H1 (cell line): Measurements from ENCODE around the gene CFAP141.
"Not testable (repeated sequence)": the region's sequence is repeated elsewhere in the genome, so short reads cannot be mapped to it uniquely, and the experiment has no call there.

Experiments used
- ATF3 ChIP-seq: IDR thresholded peaks from 2 replicates; pipeline ENCODE4 v1.6.1; 2011; ENCODE audit warnings: low read depth, mild to moderate bottlenecking, low read length; ENCODE audit not compliant: insufficient read depth
- EP300 ChIP-seq, 2 experiments: IDR thresholded peaks; 1 replicate in 1 of 2; 2 replicates in 1 of 2; pipeline ENCODE4 v1.6.1; 2011 to 2012; ENCODE audit warnings: low read depth in 2 of 2, low read length in 2 of 2, mild to moderate bottlenecking in 2 of 2, borderline replicate concordance in 1 of 2, inconsistent platforms in 1 of 2, moderate library complexity in 1 of 2
- EZH2 ChIP-seq: fragments of 200-600 bp; sonication (generic); IDR thresholded peaks from 2 replicates; pipeline ENCODE4 v1.7.1; 2012; ENCODE audit warnings: low read depth, mild to moderate bottlenecking, moderate library complexity, low read length, inconsistent platforms; ENCODE audit not compliant: severe bottlenecking
- JUND ChIP-seq: IDR thresholded peaks from 2 replicates; pipeline ENCODE4 v1.6.1; 2011; ENCODE audit warnings: mild to moderate bottlenecking, improper control_type of control experiment, low read length
- POLR2A ChIP-seq, 2 experiments: IDR thresholded peaks; 1 replicate in 1 of 2; 2 replicates in 1 of 2; pipeline ENCODE4 v1.6.1; 2011; ENCODE audit warnings: low read depth in 2 of 2, low read length in 2 of 2, mild to moderate bottlenecking in 2 of 2; ENCODE audit errors: control extremely low read depth in 1 of 2
- RAD21 ChIP-seq, 2 experiments: IDR thresholded peaks in 1 of 2; conservative IDR thresholded peaks in 1 of 2; 2 replicates each; pipeline ENCODE4 v1.6.1; 2011; ENCODE audit warnings: low read depth in 2 of 2, low read length in 2 of 2, improper control_type of control experiment in 1 of 2, inconsistent platforms in 1 of 2, mild to moderate bottlenecking in 1 of 2, moderate library complexity in 1 of 2
- RFX5 ChIP-seq: IDR thresholded peaks from 2 replicates; pipeline ENCODE4 v1.6.1; 2011; ENCODE audit warnings: low read depth, low read length, improper control_type of control experiment, borderline replicate concordance
- SP4 ChIP-seq: IDR thresholded peaks from 2 replicates; pipeline ENCODE4 v1.6.1; 2012; ENCODE audit warnings: low read length, inconsistent platforms
- TAF1 ChIP-seq: IDR thresholded peaks from 2 replicates; pipeline ENCODE4 v1.6.1; 2011; ENCODE audit warnings: mild to moderate bottlenecking, low read depth, low read length
- TF ChIP-seq, protein P1 (sequence below), 3 experiments: IDR thresholded peaks; 1 replicate in 2 of 3; 2 replicates in 1 of 3; pipeline versions ENCODE4 v1.5.1 to v1.6.1; 2011; ENCODE audit warnings: low read length in 3 of 3, mild to moderate bottlenecking in 3 of 3, inconsistent platforms in 2 of 3, low read depth in 1 of 3, moderate library complexity in 1 of 3; ENCODE audit not compliant: insufficient read depth in 1 of 3; ENCODE audit errors: control extremely low read depth in 1 of 3
- TF ChIP-seq, protein P2 (sequence below): IDR thresholded peaks from 2 replicates; pipeline ENCODE4 v1.6.1; 2012; ENCODE audit warnings: inconsistent platforms

DNA sequence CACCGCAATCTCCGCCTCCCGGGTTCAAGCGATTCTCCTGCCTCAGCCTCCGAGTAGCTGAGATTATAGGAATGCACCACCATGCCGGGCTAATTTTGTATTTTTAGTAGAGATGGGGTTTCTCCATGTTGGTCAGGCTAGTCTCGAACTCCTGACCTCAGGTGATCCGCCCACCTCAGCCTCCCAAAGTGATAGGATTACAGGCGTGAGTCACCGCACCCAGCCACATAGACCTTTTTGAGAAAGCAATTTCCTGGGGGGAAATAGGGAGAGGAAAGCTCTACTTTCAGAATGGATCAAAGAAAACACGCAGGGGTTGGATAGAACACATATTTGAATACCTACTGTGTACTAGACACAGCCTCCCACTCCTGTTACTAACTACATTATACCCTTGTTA, 355 bp downstream of the CFAP141 start:
- TF ChIP-seq, protein P1, sequence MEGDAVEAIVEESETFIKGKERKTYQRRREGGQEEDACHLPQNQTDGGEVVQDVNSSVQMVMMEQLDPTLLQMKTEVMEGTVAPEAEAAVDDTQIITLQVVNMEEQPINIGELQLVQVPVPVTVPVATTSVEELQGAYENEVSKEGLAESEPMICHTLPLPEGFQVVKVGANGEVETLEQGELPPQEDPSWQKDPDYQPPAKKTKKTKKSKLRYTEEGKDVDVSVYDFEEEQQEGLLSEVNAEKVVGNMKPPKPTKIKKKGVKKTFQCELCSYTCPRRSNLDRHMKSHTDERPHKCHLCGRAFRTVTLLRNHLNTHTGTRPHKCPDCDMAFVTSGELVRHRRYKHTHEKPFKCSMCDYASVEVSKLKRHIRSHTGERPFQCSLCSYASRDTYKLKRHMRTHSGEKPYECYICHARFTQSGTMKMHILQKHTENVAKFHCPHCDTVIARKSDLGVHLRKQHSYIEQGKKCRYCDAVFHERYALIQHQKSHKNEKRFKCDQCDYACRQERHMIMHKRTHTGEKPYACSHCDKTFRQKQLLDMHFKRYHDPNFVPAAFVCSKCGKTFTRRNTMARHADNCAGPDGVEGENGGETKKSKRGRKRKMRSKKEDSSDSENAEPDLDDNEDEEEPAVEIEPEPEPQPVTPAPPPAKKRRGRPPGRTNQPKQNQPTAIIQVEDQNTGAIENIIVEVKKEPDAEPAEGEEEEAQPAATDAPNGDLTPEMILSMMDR (IDR thresholded peaks at IDR 0.05; ENCODE audit: control extremely low read depth in 1 of 3, insufficient read depth in 1 of 3, low read depth in 1 of 3, low read length in 3 of 3), result not testable (repeated sequence)
- not testable (repeated sequence) for TF ChIP-seq EP300 (IDR thresholded peaks at IDR 0.05; ENCODE audit: borderline replicate concordance in 1 of 2, low read depth in 2 of 2, low read length in 2 of 2); RFX5; POLR2A (IDR thresholded peaks at IDR 0.05; ENCODE audit: control extremely low read depth in 1 of 2, low read depth in 2 of 2, low read length in 2 of 2); SP4; JUND; EZH2; ATF3; TAF1; RAD21 (IDR thresholded peaks at IDR 0.05 in 1 of 2, conservative IDR thresholded peaks at IDR 0.05 in 1 of 2; ENCODE audit: low read depth in 2 of 2, low read length in 2 of 2)
- TF ChIP-seq, protein P2, sequence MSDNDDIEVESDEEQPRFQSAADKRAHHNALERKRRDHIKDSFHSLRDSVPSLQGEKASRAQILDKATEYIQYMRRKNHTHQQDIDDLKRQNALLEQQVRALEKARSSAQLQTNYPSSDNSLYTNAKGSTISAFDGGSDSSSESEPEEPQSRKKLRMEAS, result not testable (repeated sequence)
